Activated naive CD8-positive, alpha-beta T cell (primary cell): ENCODE results near the gene IKZF5.

Experiments used
- H3K27ac Mint-ChIP-seq: one replicate; pipeline ENCODE4 v1.8.0; 2021; ENCODE audit warnings: mixed read lengths
- H3K27me3 Mint-ChIP-seq: one replicate; pipeline ENCODE4 v1.8.0; 2021; ENCODE audit warnings: mixed read lengths
- H3K36me3 Mint-ChIP-seq: one replicate; pipeline ENCODE4 v1.8.0; 2021; ENCODE audit warnings: mixed read lengths
- H3K4me1 Mint-ChIP-seq: one replicate; pipeline ENCODE4 v1.8.0; 2021; ENCODE audit warnings: low read depth, mixed read lengths
- H3K4me3 Mint-ChIP-seq: one replicate; pipeline ENCODE4 v1.8.0; 2021; ENCODE audit warnings: mild to moderate bottlenecking, mixed read lengths
- H3K9me3 Mint-ChIP-seq: one replicate; pipeline ENCODE4 v1.8.0; 2021; ENCODE audit warnings: low read depth, mixed read lengths

The IKZF5 gene

DNA sequence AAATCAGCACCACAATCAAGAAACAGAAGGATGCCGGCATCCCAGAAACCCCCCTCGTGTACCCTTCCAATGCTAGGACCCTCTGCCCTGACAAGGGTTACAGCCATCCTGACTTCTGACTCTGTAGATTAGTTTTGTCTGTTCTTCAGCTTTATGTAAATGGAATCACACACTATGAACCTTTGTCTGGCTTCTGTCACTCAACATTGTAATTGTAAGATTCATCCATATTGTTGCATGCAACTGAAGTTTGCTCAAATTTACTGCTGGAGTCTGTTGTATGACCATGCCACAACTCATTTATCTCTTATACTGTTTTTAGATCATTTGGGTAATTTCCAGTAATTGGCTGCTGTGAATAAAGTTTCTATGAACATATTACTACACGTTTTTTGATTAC, 8.4 kb downstream of the IKZF5 start:
- Mint-ChIP-seq H3K9me3 (no peaks in the 10 kb centered on the region), H3K36me3 (peaks cover 3% of the 10 kb centered on the region), H3K4me1 (peaks cover 46% of the 10 kb centered on the region), H3K4me3 (no peak overlapping the region), H3K27me3 (no peaks in the 10 kb centered on the region), H3K27ac (peak overlapping the region; percentile 75)

DNA sequence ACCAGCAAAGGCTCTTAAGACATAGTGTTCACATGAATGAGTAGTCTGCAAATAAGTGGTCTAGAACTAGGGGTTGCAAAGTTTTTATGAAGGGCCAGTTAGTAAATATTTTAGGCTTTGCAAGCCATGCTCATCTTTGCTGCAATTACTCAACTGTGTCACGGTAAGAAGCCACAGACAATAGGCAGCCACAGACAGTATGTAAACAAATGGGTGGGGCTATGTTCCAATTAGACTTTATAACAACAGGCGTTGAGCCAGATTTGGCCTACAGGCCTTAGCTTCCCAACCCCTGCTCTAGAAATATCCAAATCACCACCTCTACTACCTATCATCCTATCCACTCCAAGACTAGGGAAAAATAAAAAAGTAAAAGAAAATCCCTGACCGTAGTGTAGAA, 9.2 kb downstream of the IKZF5 start:
- Mint-ChIP-seq H3K4me3 (no peak overlapping the region), H3K36me3 (peaks cover 3% of the 10 kb centered on the region), H3K27me3 (no peaks in the 10 kb centered on the region), H3K4me1 (peaks cover 39% of the 10 kb centered on the region), H3K9me3 (no peaks in the 10 kb centered on the region), H3K27ac (peak overlapping the region; percentile 75)

DNA sequence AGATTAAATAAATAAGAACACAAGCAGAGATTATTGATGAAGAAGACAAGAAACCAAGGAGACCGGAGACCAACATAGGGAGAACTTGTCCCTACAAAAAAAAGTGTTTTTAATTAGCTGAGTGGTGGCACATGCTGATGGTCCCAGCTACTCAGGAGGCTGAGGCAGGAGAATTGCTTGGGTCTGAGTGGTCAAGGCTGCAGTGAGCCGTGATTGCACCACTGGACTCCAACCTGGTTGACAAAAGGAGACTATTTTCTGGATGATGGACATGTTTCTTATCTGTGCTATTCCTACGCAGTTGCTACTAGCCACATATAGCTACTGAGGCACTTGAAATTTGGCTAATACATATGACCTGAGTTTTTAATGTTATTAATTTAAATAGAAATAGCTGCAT, 9.7 kb downstream of the IKZF5 start:
- H3K4me1 Mint-ChIP-seq: peaks cover 35% of the 10 kb centered on the region
- no peaks in the 10 kb centered on the region for H3K27me3 Mint-ChIP-seq
- H3K9me3 Mint-ChIP-seq: no peaks in the 10 kb centered on the region
- H3K4me3 Mint-ChIP-seq: no peak overlapping the region
- no peak overlapping the region for H3K27ac Mint-ChIP-seq
- peaks cover 3% of the 10 kb centered on the region for H3K36me3 Mint-ChIP-seq

DNA sequence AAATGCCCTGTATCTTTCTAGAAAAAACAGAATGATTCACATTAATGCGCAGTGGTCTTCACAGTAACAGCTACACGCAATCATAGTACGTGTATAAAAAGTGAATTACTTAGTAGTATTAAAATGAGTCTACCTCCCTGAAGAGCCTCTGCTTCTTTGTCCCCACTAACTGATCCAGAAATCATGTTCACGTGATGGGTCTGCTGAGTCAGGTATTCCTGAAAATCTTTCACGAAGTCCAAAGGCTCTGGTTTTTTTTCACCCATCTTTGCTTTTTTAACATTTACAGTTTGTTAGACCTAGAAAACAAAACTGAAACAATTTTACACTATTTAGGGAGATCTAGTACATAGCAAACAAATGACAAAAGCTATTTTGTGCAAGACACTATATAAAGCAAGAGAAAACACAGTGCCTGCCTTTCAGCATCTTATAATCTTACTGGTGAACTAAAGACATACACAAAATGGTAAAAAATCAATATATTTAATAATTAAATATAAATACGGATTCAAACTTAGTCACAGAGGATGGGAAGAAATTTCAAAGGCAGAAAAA, 10.2 kb downstream of the IKZF5 start:
- H3K27ac Mint-ChIP-seq: no peak overlapping the region
- H3K27me3 Mint-ChIP-seq: no peaks in the 10 kb centered on the region
- no peak overlapping the region for H3K4me3 Mint-ChIP-seq
- no peaks in the 10 kb centered on the region for H3K9me3 Mint-ChIP-seq
- H3K36me3 Mint-ChIP-seq: peaks cover 3% of the 10 kb centered on the region
- H3K4me1 Mint-ChIP-seq: peaks cover 31% of the 10 kb centered on the region

DNA sequence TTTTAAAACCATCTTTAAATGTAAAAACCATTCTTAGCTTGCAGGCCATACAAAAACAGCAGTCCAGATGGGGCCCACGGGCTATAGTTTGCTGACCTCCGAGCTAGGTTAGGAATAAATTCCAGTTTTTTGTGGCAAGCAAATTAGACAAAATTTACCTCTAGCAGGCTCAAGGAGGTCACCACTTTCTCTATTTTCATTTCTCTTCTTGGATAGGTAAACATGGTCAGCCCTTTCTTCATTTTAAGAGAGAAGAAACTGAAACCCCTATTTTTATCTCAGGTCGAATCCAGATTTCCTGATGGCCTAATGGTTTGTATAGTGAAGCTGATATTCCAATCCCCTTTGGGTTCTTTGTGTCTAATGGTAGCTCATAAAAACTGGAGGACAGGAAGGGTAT, 10.7 kb downstream of the IKZF5 start:
- no peaks in the 10 kb centered on the region for H3K9me3 Mint-ChIP-seq
- H3K4me3 Mint-ChIP-seq: no peak overlapping the region
- no peaks in the 10 kb centered on the region for H3K27me3 Mint-ChIP-seq
- H3K36me3 Mint-ChIP-seq: peaks cover 3% of the 10 kb centered on the region
- no peak overlapping the region for H3K27ac Mint-ChIP-seq
- H3K4me1 Mint-ChIP-seq: peaks cover 31% of the 10 kb centered on the region

DNA sequence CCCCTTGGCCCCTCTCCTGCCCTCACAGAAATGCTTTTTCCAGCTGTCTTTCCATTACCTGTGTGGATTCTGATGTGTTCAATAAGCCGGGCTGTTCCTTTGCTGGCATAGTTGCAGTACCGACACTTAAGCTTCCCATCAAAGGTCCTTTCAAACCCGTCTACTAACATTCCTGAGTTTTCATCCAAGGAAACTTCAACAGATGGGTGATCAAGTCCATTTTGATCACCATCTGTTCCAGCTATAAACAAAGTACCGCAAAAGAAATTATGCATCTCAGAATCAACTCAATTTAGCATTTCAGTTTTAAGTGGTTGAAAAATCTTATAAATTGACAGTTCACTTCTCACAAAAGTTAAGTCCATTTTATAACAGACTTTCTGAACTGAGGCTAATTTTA, 12.7 kb downstream of the IKZF5 start:
- peaks cover 22% of the 10 kb centered on the region for H3K4me1 Mint-ChIP-seq
- H3K27ac Mint-ChIP-seq: peak overlapping the region; percentile 50
- H3K27me3 Mint-ChIP-seq: no peaks in the 10 kb centered on the region
- H3K4me3 Mint-ChIP-seq: no peak overlapping the region
- no peaks in the 10 kb centered on the region for H3K36me3 Mint-ChIP-seq
- H3K9me3 Mint-ChIP-seq: no peaks in the 10 kb centered on the region

DNA sequence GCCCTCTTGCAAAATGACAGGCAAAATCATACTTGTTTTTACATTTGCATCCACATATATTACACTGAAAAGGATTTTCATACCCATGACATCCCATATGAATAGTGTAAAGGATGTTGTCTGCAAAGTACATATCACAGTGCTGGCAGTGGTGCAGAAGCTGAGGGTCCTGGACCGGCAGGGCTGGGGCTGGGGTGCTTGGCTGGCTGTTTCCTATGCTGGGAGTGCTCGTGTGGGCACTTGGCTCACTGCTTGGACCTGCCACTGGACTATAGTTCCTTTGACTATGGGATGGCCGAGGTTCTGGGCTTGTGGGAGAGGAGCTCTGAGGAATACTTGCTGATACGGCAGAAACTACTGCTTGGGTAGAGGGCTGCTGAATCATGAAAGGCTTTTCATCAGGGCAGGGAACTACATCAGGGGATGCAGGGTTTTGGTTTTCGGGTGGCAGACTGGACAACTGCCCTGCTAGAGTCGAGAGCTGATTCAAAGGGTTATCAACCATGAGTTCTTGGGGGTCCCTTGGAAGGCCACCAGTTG, 14.7 kb downstream of the IKZF5 start:
- H3K36me3 Mint-ChIP-seq: no peaks in the 10 kb centered on the region
- no peak overlapping the region for H3K27ac Mint-ChIP-seq

DNA sequence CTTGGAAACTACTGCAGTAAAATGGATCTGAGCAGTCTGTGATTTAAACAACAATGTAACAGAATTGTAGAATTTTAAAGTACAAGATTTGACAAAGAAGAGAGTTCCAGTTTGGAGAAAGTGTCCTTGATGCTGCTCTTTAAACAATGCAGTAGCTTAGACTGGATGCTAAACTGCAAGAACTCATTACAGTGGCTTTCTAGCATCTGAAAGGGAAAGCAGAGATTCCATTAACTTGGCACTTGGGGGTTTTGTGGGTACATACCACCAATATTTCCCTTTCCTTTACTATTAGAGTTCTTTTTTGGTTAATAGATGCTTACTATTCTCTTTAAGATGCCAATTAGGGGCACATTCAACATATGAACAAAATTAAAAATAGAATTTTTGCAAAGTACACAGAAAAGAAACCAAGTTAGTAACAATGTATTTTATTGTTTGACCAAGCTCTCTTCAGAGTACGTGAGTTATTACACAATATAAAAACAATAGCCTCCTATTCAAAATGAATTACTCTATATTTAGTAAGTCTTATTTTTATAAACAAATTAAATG, 16.5 kb downstream of the IKZF5 start:
- Mint-ChIP-seq H3K27me3 (no peaks in the 10 kb centered on the region), H3K27ac (peak overlapping the region; percentile 66), H3K9me3 (no peaks in the 10 kb centered on the region), H3K4me1 (peaks cover 2% of the 10 kb centered on the region), H3K36me3 (peaks cover 2% of the 10 kb centered on the region), H3K4me3 (no peak overlapping the region)

More for the DNA sequence above, 14.7 kb downstream of the IKZF5 start:
- no peak overlapping the region for H3K4me3 Mint-ChIP-seq
- H3K27me3 Mint-ChIP-seq: no peaks in the 10 kb centered on the region
- H3K9me3 Mint-ChIP-seq: no peaks in the 10 kb centered on the region
- peaks cover 6% of the 10 kb centered on the region for H3K4me1 Mint-ChIP-seq

DNA sequence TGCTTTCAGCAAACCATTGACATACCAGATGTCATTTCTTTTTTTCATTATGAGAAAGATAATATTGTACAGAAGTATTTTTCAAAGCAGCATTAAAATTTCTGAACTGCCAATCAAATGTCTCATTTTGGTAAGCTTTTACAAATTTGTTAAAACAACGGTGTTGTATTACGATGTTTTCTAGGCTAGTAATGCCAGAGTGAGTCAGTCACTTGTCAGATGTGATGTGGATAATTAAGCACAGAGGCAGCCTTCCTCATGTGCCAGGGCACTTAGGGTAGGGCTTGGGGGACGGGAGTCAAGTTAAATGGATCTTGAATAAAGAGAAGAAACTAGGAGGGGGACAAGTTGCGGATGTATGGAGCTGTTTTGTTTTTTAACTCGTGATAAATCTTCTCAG, 18.3 kb downstream of the IKZF5 start:
- Mint-ChIP-seq H3K27ac (peak overlapping the region; percentile 59), H3K36me3 (peaks cover 2% of the 10 kb centered on the region), H3K27me3 (no peaks in the 10 kb centered on the region), H3K4me1 (no peaks in the 10 kb centered on the region), H3K4me3 (no peak overlapping the region), H3K9me3 (no peaks in the 10 kb centered on the region)

DNA sequence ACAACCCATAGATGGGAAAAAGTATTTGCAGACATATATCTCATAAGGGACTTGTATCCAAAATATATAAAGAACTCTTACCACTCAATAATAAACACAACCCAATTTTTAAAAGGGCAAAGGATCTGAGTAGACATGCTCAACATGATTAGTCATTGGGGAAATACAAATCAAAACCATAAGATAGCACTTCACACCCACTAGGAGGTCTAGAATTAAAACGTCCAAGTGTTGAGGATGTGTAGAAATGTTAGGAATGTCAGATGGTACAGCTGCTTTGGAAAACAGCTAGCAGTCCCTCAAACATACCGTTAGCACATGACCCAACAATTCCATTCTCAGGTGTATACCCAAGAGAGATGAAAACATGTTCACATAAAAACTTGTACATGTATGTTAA, 20.1 kb downstream of the IKZF5 start:
- H3K27ac Mint-ChIP-seq: no peak overlapping the region
- no peaks in the 10 kb centered on the region for H3K9me3 Mint-ChIP-seq
- no peaks in the 10 kb centered on the region for H3K27me3 Mint-ChIP-seq
- H3K4me3 Mint-ChIP-seq: no peak overlapping the region
- H3K4me1 Mint-ChIP-seq: no peaks in the 10 kb centered on the region
- peaks cover 5% of the 10 kb centered on the region for H3K36me3 Mint-ChIP-seq

DNA sequence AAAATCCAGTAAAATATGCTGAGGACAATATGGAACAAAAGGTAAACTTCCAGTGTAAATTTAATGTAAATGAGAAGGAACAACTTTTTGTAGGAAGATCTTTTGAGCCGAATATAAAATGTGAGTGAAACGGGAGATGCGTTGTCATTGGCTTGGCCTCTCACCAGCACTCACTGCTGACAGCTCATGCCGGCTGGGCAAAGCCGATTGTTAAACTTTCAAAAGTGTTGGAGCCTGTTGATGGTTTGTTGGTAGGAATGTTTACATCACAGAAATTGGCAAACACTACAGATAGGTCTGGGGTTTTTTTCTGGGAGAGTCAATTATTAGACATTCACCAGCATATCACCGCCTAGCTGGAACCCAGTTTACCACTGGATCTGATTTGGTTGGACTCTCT, 22.3 kb downstream of the IKZF5 start:
- Mint-ChIP-seq H3K4me3 (no peak overlapping the region), H3K36me3 (peaks cover 5% of the 10 kb centered on the region), H3K4me1 (peaks cover 6% of the 10 kb centered on the region), H3K27ac (no peak overlapping the region), H3K27me3 (no peaks in the 10 kb centered on the region), H3K9me3 (no peaks in the 10 kb centered on the region)

DNA sequence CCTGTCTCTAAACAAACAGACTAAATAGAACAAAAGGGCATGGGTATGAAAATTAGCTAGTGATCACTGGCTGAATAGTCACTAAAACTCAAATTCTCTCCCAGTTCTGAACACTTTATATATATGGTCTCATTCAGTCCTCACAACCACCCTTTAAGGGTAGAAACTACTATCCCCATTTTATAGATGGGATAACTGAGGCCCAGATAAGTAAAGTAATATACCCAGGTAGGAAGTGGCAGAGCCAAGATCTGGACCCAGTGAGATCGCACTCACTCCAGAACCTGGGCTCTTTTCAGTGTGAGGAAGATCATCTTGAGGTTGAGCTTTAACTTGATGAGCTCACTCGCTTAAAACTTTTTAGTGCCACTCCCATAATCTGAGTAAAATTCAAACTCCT, 23.9 kb downstream of the IKZF5 start:
- Mint-ChIP-seq H3K27me3 (no peaks in the 10 kb centered on the region), H3K4me1 (peaks cover 18% of the 10 kb centered on the region), H3K27ac (no peak overlapping the region), H3K4me3 (no peak overlapping the region), H3K36me3 (peaks cover 5% of the 10 kb centered on the region), H3K9me3 (no peaks in the 10 kb centered on the region)

DNA sequence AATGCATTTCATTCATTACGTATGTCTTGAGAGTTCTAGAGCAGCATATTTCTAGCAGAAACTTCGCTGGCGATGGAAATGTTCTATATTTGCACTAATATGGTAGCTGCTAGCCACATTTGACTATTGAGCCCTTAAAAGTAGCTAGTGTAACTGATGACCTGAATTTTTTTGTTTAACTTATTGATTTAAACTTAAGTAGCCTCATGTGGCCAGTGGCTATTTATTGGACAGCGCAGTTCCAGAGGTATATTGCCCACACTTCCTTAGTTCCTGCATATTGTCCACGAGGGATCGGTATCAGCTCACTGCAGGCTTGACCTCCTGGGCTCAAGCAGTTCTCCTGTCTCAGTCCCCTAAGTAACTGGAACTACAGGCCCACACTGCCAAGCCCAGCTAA, 24.7 kb downstream of the IKZF5 start:
- Mint-ChIP-seq H3K9me3 (no peaks in the 10 kb centered on the region), H3K27ac (no peak overlapping the region), H3K4me1 (peaks cover 19% of the 10 kb centered on the region), H3K27me3 (no peaks in the 10 kb centered on the region), H3K4me3 (no peak overlapping the region), H3K36me3 (peaks cover 5% of the 10 kb centered on the region)

DNA sequence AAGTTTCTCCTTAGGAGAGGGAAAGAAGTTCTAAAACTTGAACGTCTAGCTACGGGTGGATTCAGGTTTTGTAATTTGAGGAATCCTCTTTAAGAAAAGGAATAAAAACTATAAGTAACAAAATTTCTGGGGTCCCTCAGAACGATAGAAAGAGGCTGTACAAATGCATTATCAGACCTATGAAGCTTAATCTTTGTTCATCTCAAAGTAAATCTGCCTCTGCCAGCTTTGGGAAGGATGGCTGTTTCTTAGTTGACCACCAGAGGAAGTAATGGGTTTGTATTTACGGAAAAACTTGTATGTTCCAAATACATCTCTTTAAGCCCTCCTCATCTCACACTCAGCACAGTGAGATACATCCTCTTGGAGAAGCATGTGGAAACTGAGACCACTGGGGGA, 27.5 kb downstream of the IKZF5 start:
- Mint-ChIP-seq H3K4me1 (peaks cover 19% of the 10 kb centered on the region), H3K9me3 (no peaks in the 10 kb centered on the region), H3K4me3 (peak overlapping the region; percentile 92), H3K27me3 (no peaks in the 10 kb centered on the region), H3K27ac (peak overlapping the region; percentile 95), H3K36me3 (peaks cover 3% of the 10 kb centered on the region)

DNA sequence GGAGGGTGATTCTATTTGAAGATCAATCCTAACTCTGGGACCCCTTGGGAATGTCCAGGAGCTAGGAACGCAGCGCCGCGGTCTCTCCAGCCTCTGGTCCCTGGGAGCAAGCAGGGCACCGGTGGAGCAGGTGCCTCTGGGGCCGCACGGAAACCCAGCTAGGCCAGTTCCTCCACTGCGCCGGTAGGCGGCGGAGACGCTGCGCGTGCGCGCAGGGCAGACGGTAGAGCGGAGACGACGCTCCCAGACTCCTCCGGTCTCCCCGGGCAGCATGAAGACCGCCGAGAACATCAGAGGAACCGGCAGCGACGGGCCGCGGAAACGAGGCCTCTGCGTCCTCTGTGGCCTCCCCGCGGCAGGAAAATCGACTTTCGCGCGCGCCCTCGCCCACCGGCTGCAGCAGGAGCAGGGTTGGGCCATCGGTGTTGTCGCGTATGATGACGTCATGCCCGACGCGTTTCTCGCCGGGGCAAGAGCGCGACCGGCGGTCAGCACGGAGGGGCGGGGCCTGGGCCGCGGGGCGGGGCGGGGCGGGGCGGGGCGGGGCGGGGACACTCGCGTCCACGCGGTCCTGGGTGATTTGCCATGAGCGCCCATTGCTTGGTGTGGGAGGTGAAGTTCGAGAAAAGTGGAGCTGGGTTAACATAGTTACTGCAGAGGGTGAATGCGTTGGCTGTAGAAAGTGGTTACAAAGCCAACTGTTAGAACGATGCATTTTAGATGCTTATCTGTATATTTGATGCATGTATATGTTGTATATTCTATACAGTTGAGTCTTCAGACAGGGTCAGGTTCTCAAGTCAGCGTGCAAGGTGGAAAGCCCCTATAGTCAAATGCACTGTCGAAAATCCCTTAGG, 28.2 kb downstream of the IKZF5 start, which contains the start of gene PSTK:
Gene PSTK (plus strand): TSS at position 193 of the 857 bp plus-strand sequence. CDS start 79 bp downstream, at position 272.
- Mint-ChIP-seq H3K27me3 (no peaks in the 10 kb centered on the region), H3K4me3 (peak within 1 kb of the TSS; percentile 92), H3K36me3 (peaks cover 3% of the 10 kb centered on the region), H3K9me3 (no peaks in the 10 kb centered on the region), H3K4me1 (peaks cover 19% of the 10 kb centered on the region), H3K27ac (peak within 1 kb of the TSS; percentile 95)
